PC-3 (cell line): ENCODE measurements around the gene MLLT3. TPM values are rescaled to one million over a fixed set of nuclear protein-coding genes. Genes with fewer than 3 reads are reported as not detected.

Experiments
- ATAC-seq: fragments of 200-7000 bp; cut with Tn5 transposase; 2 replicates; pipeline ENCODE4 v1.9.1; 2020; ENCODE audit warnings: mild to moderate bottlenecking, moderate library complexity
- BruUV-seq: library from RNA; stranded (reverse); fragments of 400-500 nt; replicated peaks from 2 replicates; lab custom pipeline; 2021; lab: Mats Ljungman, UMichigan
- CTCF ChIA-PET: fragments of 300-600 bp; sonication (Branson Sonifier 250); formaldehyde crosslinking; loops from one replicate; lab custom pipeline; 2022; ENCODE audit warnings: antibody characterized with exemption; lab: Charles Lee
- POLR2A ChIA-PET: fragments of 300-600 bp; sonication (Branson Sonifier 250); formaldehyde crosslinking; loops from one replicate; lab custom pipeline; 2022; ENCODE audit warnings: antibody characterized with exemption; ENCODE audit not compliant: unreplicated experiment; lab: Charles Lee
- DNase-seq: peaks from one replicate; pipeline ENCODE4 v3.0.0-alpha.2; 2015
- H2AFZ ChIP-seq: fragments of 300-600 bp; sonication (generic); 2 replicates; pipeline ENCODE4 v1.6.0; 2016; ENCODE audit warnings: antibody characterized with exemption, low read length
- H3F3A ChIP-seq: fragments of 300-600 bp; sonication (generic); one replicate; pipeline ENCODE4 v1.6.0; 2017; ENCODE audit warnings: antibody characterized with exemption, low read length, control low read depth, mild to moderate bottlenecking; ENCODE audit not compliant: unreplicated experiment
- H3K27ac ChIP-seq: fragments of 300-600 bp; sonication (generic); 2 replicates; pipeline ENCODE4 v1.5.1; 2016; ENCODE audit warnings: mild to moderate bottlenecking, low read length
- H3K27me3 ChIP-seq: fragments of 300-600 bp; sonication (generic); 2 replicates; pipeline ENCODE4 v1.6.1; 2016; ENCODE audit warnings: low read length, mixed read lengths
- H3K36me3 ChIP-seq: fragments of 300-600 bp; sonication (generic); 2 replicates; pipeline ENCODE4 v1.6.1; 2016; ENCODE audit warnings: low read depth, mixed run types, low read length, mixed read lengths
- H3K4me1 ChIP-seq: fragments of 300-600 bp; sonication (generic); 2 replicates; pipeline ENCODE4 v1.5.1; 2016; ENCODE audit warnings: low read length; ENCODE audit not compliant: insufficient read depth
- H3K4me2 ChIP-seq: fragments of 300-600 bp; sonication (generic); 2 replicates; pipeline ENCODE4 v1.6.0; 2016; ENCODE audit warnings: low read length
- H3K4me3 ChIP-seq: fragments of 300-600 bp; sonication (generic); 2 replicates; pipeline ENCODE4 v1.5.1; 2016; ENCODE audit warnings: mild to moderate bottlenecking, low read length, mixed read lengths
- H3K79me2 ChIP-seq: fragments of 300-600 bp; sonication (generic); 2 replicates; pipeline ENCODE4 v1.6.1; 2017; ENCODE audit warnings: low read length, mixed read lengths
- H3K9ac ChIP-seq: fragments of 300-600 bp; sonication (generic); 2 replicates; pipeline ENCODE4 v1.6.0; 2016; ENCODE audit warnings: mild to moderate bottlenecking, low read length
- H3K9me2 ChIP-seq: fragments of 300-600 bp; sonication (generic); replicated peaks from 2 replicates; pipeline ENCODE4 v1.6.1; 2016; ENCODE audit warnings: mixed run types, low read length, mixed read lengths
- H3K9me3 ChIP-seq: fragments of 300-600 bp; sonication (generic); 2 replicates; pipeline ENCODE4 v1.6.1; 2016; ENCODE audit warnings: low read length, mixed read lengths
- H4K20me1 ChIP-seq: fragments of 300-600 bp; sonication (generic); 2 replicates; pipeline ENCODE4 v1.6.1; 2016; ENCODE audit warnings: low read length, mixed read lengths
- EZH2 ChIP-seq: fragments of 300-600 bp; sonication (generic); IDR thresholded peaks from one replicate; pipeline ENCODE4 v1.6.1; 2017; ENCODE audit warnings: antibody characterized with exemption, mild to moderate bottlenecking, low read length; ENCODE audit not compliant: unreplicated experiment
- EZH2phosphoT487 ChIP-seq: fragments of 300-600 bp; sonication (generic); IDR thresholded peaks from 2 replicates; pipeline ENCODE4 v1.6.1; 2018; ENCODE audit warnings: mild to moderate bottlenecking, antibody characterized with exemption, low read length, borderline replicate concordance
- intact Hi-C: fragments of 100-400 bp; cut with micrococcal nuclease; formaldehyde crosslinking; loops from 2 replicates; pipeline ENCODE4 v1.9.0; 2023
- total RNA-seq: library from RNA; depleted of rRNA; stranded (reverse); fragments of >200 nt; gene quantifications from 2 replicates; pipeline ENCODE4 v1.2.3, GENCODE V29; 2014
- TF ChIP-seq, protein P1 (sequence below): fragments of 300-600 bp; sonication (generic); conservative IDR thresholded peaks from 2 replicates; pipeline ENCODE4 v1.5.1; 2017; ENCODE audit warnings: antibody characterized with exemption, low read depth, mild to moderate bottlenecking, low read length

Gene MLLT3
- total RNA-seq, 1 experiment from 2014 or later: 7.1 TPM

- Histone ChIP-seq H3F3A (no peaks in the 10 kb centered on the region), H3K79me2 (no peaks in the 10 kb centered on the region), H4K20me1 (no peaks in the 10 kb centered on the region), H3K36me3 (no peaks in the 10 kb centered on the region), H3K27me3 (no peaks in the 10 kb centered on the region), H3K27ac (no peak overlapping the region), H3K4me3 (no peak overlapping the region), H3K9me2 (no peaks in the 10 kb centered on the region), H3K4me2 (no peak overlapping the region), H3K4me1 (no peaks in the 10 kb centered on the region), H3K9me3 (no peaks in the 10 kb centered on the region), H2AFZ (no peak overlapping the region), H3K9ac (no peak overlapping the region)
- CTCF ChIA-PET: no interaction called here
- intact Hi-C loops: no loop called here
- POLR2A ChIA-PET: interaction anchor here (0.6 kb wide), 1 partner anchor 266 kb away, joined by 3 read pairs; the partner anchor contains the start of gene FOCAD
- BruUV-seq: no TSS peak
- no peak for TF ChIP-seq EZH2phosphoT487
- TF ChIP-seq, protein P1, sequence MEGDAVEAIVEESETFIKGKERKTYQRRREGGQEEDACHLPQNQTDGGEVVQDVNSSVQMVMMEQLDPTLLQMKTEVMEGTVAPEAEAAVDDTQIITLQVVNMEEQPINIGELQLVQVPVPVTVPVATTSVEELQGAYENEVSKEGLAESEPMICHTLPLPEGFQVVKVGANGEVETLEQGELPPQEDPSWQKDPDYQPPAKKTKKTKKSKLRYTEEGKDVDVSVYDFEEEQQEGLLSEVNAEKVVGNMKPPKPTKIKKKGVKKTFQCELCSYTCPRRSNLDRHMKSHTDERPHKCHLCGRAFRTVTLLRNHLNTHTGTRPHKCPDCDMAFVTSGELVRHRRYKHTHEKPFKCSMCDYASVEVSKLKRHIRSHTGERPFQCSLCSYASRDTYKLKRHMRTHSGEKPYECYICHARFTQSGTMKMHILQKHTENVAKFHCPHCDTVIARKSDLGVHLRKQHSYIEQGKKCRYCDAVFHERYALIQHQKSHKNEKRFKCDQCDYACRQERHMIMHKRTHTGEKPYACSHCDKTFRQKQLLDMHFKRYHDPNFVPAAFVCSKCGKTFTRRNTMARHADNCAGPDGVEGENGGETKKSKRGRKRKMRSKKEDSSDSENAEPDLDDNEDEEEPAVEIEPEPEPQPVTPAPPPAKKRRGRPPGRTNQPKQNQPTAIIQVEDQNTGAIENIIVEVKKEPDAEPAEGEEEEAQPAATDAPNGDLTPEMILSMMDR: no peak
- no peak for DNase-seq
- ATAC-seq: no peak
Observed at GRCh38 chr9:20417373-20418080, 204.8 kb downstream of the MLLT3 start.

GRCh38 chr9:20414150-20414549 is 208.1 kb downstream of the MLLT3 start:
- no peaks in the 10 kb centered on the region for H3K27me3 ChIP-seq
- no TSS peak for BruUV-seq
- CTCF ChIA-PET: no interaction called here

More at GRCh38 chr9:20414150-20414549, 208.1 kb downstream of the MLLT3 start:
- no peak for DNase-seq
- H2AFZ ChIP-seq: no peak overlapping the region
- H3K4me1 ChIP-seq: no peaks in the 10 kb centered on the region
- H3K36me3 ChIP-seq: no peaks in the 10 kb centered on the region
- no peaks in the 10 kb centered on the region for H3K9me3 ChIP-seq
- H3K79me2 ChIP-seq: no peaks in the 10 kb centered on the region
- no peaks in the 10 kb centered on the region for H3K9me2 ChIP-seq
- H3F3A ChIP-seq: no peaks in the 10 kb centered on the region
- TF ChIP-seq, protein P1: no peak
- TF ChIP-seq EZH2 (no peak), EZH2phosphoT487 (no peak)
- no peaks in the 10 kb centered on the region for H4K20me1 ChIP-seq
- intact Hi-C loops: no loop called here
- ATAC-seq: no peak
- POLR2A ChIA-PET: no interaction called here
- no peak overlapping the region for H3K4me3 ChIP-seq
- no peak overlapping the region for H3K4me2 ChIP-seq
- H3K9ac ChIP-seq: no peak overlapping the region
- no peak overlapping the region for H3K27ac ChIP-seq
